GM18858 (cell line): ENCODE data around the gene GART.

Experiments used
- ATAC-seq: cut with Tn5 transposase; IDR thresholded peaks from one replicate; pipeline ENCODE4 v1.9.1; 2021; ENCODE audit not compliant: unreplicated experiment

Gene GART

GRCh38 chr21:33554236-33554981 is 12.5 kb upstream of the GART start:
- ATAC-seq: no peak

GRCh38 chr21:33552999-33553598 is 11.2 kb upstream of the GART start:
- no peak for ATAC-seq

- no peak for ATAC-seq
Measured at GRCh38 chr21:33552093-33552998, 10.4 kb upstream of the GART start.

GRCh38 chr21:33551664-33552063 is 9.7 kb upstream of the GART start:
- no peak for ATAC-seq

GRCh38 chr21:33550772-33551660 is 9.1 kb upstream of the GART start:
- ATAC-seq: no peak

GRCh38 chr21:33549848-33550771 is 8.2 kb upstream of the GART start:
- ATAC-seq: no peak

GRCh38 chr21:33546086-33546485 is 4.2 kb upstream of the GART start:
- ATAC-seq: no peak

- ATAC-seq: no peak
Measured at GRCh38 chr21:33544451-33545195, 2.7 kb upstream of the GART start.

- no peak for ATAC-seq
Measured at GRCh38 chr21:33543505-33544129, 1.7 kb upstream of the GART start.

GRCh38 chr21:33542640-33543504 is 955 bp upstream of the GART start, which contains the start of gene SON:
Gene SON (plus strand): TSS chr21:33543038. CDS start chr21:33543093, 55 bp downstream.
- ATAC-seq: peak; percentile 83

GRCh38 chr21:33541105-33541711 is 709 bp downstream of the GART start:
- ATAC-seq: no peak

GRCh38 chr21:33540711-33541104 is 1.2 kb downstream of the GART start:
- ATAC-seq: no peak

GRCh38 chr21:33539616-33540015 is 2.3 kb downstream of the GART start:
- ATAC-seq: no peak

- no peak for ATAC-seq
Measured at GRCh38 chr21:33537212-33537611, 4.7 kb downstream of the GART start.

- no peak for ATAC-seq
Measured at GRCh38 chr21:33531007-33531406, 10.9 kb downstream of the GART start.

- no peak for ATAC-seq
Measured at GRCh38 chr21:33522953-33523349, 19.0 kb downstream of the GART start.
